Ramos (cell line): Measurements from ENCODE around the gene ZNF526.

ENCODE experiments used
- in situ Hi-C: fragments of 300-500 bp; cut with MboI; formaldehyde crosslinking; loops from one replicate; pipeline ENCODE4 v1.14.3; 2022; ENCODE audit warnings: low sequenced_read_pairs; ENCODE audit not compliant: unreplicated experiment

The ZNF526 gene

GRCh38 chr19:42193706-42194105 is 26.4 kb upstream of the ZNF526 start:
- in situ Hi-C loops, result no loop called here

DNA sequence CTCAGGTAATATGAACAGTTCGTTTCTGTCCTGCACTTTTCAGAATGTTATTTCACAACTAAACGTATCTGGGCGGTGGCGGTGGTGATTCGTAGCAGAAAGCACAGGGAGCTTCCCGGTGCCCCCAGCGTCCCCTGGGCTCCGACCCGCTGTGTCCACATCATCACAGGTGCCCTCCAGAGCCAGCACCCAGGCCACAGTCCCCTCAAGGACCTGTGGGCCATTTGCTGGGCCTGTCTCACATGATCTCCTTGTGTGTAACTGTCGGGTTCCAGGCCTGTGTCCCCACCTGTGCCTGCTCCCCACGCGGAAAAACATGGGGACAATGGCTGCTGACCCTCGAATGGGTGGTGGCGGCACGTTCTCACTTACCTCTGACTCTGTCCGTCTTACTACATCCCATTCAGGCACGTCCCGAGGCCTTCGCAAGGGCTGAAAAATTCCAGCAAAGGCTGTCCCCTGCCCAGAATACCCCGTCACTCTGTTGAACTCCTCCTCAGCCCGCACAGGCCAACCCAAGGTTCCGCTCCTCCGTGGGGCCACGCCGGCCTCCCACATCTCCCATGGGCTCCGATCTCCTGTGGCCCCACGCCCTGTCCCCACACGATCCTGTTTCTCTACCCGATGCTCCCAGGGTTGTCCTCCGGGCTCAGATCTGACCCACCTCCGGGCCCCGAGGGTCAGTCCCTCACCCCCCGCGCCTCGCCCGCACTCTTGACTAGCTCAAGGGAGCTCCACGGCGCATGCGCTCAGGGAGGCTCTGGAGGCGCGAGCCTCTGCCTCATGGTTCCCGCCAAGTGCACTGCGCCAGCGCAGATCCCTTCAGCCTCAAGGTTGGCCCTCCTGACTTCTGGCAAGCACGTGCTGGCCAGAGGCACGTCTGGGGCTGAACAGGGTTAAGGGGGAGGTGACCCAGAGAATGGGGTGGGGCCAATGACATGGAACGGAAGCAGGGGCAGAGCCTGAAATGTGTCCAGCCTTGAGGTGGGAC is 23.8 kb upstream of the ZNF526 start:
- in situ Hi-C loops, result no loop called here

- in situ Hi-C loops, result no loop called here
Observed at GRCh38 chr19:42197375-42197817, 22.7 kb upstream of the ZNF526 start.

DNA sequence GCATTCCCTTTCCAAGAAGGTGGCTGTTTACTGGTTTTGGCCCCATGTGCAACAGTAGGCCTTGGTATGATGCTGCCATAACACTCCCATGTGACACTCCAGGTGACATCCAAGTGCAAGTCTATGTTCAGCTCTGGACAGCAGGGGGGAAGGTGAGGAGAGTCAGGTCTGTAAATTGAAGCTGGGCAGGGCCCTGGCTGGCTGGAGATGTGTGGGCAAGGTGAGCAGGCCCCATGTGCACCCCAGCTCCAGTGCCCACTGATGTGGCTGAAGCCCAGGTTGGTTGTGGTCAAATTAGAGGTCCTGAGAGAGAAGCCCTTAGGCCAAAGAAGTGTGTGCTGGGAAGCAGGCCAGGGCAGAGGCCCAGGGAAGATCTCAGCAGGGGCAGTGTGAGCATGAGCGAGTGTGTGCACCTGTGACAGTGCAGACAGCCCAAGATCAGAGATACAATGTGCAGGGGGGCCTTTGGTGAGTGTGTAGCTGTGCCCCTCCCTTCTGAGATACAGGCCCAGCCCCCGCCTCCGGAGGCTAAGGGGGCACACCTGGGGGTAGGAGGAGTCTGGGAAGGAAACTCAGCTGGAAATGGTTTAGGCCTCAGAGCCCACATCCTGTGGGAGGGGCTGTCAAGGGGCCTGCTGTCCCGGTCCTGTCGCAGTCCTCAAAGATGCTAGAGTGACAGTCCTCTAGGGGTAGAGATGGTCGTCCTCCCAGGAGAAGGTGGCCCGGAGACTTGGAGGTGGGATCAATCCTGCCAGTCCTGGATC is 21.3 kb upstream of the ZNF526 start:
- in situ Hi-C loops, result no loop called here

DNA sequence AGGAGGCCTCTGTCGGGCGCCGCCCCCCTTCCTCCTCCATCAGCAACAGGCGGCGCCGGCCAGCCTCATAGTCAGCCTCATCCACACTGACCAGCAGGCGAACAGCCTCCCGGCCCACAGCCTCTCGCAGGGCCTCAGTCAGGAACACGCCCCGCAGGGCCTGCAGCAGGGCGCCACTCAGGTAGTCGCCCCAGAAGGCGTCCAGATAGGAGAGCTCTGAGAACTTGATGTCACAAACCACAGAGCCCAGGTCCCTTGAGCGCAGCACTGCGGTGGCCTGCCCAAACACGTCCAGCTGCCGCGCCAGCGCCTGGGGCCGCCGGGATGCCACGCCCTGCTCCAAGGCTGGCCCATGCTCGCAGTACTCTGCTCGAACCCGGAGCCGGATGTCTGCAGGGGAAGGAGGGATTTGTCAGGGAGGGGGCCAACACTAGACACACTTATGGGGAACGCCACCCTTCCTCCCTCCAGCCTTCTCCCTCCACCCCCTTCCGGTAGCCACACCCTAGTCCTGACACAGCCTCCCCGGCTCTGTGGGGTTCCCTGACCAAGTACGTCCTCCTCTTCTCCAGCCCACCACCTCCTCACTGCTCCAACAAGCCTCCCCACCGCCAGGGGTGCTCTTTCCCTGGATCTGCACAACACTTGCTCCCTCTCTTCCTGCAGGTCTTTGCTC is 20.5 kb upstream of the ZNF526 start:
- in situ Hi-C loops, result no loop called here

DNA sequence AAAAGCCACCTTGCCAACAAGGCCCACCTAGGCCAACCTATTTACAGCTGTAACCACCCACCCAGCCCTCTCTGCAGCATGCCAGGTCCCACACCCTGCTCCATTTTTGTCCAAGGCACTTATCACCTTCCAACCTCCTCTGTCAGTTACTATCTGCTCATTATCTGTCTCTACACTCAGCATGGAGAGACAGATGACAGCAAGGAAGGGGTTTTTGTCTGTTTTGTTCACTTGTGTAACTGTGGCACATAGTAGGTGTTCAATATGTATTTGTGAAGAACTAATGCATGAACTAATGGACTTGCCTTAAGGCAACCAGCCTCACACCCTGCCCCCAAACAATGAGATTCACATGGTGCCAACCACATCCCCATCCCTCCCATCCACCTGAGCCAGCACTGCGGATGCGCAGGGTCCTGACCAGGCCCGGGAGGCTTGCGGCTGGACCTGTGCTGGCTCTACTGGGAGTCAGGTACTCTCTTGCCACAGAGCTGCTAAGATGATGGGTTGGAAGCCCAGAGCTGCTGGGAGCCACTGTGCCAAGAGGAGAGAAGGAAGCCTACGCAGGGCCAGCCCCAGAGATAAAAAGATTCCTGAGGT is 19.9 kb upstream of the ZNF526 start:
- in situ Hi-C loops, result no loop called here

DNA sequence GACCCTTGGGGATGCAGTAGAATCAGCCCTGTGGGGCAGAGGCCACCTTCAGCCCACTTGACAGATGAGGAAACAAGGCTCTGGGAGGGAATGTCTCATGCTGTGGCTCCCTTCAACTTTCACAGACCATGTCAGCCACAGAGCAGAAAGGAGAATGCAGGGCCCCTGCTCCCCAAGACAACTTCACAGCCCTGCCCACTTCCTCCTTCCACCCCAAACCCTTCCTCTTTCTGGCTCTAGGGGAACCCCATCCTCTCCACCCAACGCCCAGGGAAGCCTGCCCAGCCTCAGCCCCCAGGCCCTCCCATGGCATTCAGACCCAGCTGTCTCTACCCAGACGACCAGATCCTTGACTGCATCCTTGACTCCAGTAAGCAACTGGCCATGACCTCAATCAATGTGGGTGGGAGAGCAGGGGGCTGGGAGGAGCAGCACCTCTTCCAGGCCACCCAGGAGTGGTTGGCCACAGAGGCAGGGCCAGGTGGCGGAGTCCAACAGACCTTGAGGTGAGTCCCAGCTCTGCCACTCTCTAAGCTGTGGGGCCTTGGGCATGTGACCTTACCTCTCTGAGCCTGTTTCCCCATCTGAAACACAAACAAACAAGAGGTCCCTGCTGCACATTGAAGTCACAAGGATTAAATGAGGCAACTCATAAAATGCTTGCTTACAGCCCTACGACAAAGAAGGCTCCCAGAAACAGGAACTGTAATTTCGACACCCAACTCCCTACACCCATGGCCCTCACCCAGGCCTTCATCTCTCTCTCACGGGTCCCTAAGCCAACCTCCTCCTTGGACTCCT is 18.4 kb upstream of the ZNF526 start:
- in situ Hi-C loops, result no loop called here

DNA sequence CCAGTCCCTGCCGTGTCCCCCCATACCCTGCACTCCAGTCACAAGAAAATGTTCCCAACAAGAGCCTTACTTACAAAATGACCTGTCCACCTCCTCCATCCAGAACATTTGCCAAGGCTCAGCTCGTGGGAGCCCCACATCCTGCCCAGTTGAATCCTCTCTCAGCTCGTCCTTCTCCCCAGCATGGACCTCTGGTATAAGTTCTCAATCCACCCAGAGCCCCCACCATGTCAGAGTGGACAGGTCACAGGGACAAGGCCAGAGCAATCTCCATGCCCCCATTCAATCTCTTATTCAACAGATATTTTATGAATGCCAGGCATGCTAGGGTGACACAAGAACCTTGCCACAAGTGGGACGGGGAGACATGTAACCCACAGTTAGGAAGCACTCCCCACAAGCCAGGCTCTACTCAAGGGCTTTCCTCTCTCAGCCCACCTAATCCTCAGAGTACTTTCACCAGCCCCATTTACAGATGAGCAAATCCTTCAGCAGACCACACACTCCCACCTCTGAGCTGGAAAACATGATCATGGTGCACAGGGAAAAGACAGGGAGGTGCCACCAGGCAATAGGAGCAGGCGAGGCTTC is 17.7 kb upstream of the ZNF526 start:
- in situ Hi-C loops, result no loop called here

DNA sequence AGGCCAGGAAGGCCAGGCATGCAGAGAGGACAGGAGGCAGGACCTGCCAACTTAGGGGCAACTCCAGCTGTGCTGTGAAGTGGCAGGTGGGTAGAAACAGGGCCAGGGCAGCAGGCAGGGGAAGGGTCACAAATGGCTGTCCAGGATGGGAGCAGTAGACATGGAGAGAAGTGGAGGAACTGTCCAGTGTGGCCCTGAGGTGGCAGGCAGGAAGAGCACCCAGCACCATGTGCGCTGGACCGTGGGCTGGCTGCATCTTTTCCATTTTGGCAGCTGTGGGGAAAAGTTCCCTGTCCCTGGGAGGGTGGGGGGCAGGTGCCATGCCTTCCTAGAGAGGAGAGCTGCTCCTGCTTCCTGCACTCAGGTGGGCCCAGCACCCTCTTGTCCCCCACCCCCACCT is 16.4 kb upstream of the ZNF526 start:
- in situ Hi-C loops, result no loop called here

DNA sequence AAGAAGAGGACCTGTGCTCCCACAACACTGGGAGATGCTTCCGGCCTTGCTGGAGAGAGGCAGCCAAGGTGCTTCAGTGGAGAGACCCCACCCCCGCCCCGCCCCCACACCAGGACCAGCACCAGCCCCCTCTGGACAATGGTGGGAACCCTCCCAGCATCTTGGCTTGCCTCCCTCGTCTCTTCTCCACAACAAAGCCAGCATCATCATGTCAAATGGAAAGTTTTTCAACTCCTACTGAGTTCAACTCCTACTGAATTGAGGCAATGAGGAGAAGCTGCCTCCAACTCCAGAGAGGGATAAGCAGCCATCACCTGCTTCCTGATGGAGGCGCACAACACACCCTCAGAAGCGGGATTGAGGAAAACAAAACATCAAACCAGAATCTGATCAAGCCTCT is 15.4 kb upstream of the ZNF526 start:
- in situ Hi-C loops, result no loop called here

DNA sequence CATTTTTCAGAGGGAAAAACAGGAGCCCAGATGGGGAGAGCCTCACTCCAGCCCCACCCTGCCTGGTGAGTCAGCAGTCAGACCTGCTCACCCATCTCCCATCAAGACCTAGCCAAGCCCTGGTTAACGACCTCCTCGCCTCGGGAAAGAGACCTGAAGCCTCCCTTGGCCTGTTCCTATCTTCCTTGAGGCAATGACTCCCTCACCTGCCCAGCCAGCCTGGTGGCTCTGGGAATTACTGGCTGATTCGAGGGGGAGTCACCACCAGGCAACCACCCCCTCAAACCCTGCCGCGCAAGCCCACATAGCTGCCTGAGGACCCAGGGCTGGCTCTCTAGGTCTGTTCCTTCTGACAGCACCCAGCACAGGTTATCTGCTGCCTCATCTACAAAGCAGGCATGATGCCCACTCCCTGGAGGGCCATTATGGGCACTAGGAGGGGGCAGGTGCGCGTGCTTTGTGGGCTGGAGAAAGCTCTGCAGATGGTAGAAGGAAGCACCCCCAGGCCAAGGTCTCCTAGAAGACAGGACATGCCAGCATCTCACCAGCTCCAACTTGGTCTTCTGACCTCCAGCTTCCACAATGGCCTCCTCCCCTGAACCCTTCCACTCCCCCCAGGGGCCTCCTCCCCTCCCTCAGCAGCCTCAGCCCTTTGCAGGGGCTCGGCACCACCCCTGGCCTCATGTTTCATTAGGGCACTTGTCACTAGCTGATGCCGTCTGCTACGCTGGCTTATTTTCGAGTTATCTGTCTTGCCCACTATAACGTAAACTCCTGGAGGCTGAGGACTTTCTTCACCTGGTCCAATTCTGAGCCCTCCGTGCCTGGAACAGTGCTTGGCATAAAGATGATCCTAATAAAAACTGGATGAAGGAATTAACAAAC is 13.0 kb upstream of the ZNF526 start:
- in situ Hi-C loops, result no loop called here

DNA sequence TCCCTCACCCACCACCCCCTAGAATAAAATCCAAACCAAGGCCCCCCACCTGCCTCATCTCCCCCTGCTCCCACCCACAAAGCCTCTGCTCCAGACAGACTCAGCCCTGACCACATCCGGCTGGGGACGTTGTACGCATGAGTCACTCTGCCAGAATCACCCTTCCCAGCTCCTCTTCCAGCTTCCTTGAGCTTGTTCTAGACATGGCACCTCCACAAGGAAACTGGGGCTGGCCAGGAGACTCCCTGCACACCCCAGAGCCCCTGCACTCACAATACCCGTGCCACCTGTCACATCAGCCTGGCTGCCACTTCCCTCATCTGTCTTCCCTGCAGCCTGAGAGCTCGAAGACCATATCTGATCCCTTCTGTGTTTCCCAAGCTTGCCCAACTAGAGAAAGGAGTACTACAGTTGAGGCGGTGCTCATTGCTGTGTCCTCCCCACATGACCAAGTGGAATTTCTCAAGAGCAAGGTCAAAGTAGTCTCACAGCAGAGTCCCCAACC is 12.3 kb upstream of the ZNF526 start:
- in situ Hi-C loops, result no loop called here

GRCh38 chr19:42208612-42209011 is 11.5 kb upstream of the ZNF526 start:
- in situ Hi-C loops, result no loop called here

- in situ Hi-C loops, result no loop called here
Observed at GRCh38 chr19:42212886-42213285, 7.2 kb upstream of the ZNF526 start.

DNA sequence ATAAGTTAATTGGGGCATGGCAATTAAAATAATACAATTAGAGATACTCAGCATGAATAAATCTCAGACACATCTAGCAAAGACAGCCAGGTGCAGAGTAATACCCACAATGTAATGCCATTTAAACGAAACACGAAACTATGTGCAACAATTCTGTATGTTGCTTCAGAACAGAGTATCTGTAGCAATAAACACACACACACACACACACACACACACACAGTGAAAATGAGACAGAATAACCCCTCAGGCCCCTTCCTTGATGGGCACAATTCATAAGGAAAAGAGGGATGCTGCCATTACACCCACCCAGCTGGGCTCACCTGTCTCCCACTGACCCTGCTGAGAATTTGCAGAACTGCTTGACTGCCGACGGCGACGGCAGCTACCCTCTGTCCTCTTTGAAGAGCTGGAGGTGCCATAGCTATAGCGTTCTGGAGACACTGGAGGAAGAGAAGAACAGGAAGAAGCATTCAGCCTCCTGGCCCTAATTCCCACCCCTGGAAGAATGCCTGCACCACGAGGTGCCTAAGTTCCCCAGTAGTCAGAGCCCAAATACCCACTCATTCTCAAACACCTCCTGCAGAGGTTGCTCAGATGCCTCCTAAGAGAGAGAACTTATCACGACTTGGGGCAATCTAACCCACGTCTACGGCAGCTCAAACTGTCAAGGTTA is 5.2 kb upstream of the ZNF526 start:
- in situ Hi-C loops, result no loop called here

GRCh38 chr19:42216653-42217519 is 3.2 kb upstream of the ZNF526 start:
- in situ Hi-C loops, result no loop called here
